SIG-M5 treated with dmso at 0.1 percent for 504 hours (cell line): ENCODE results near the gene NAP1L4.
"Not testable (repeated sequence)": the region's sequence is repeated elsewhere in the genome, so short reads cannot be mapped to it uniquely, and the experiment has no call there.

ENCODE experiments used
- DNase-seq: peaks from one replicate; lab custom pipeline; 2025; ENCODE audit not compliant: unreplicated experiment; lab: John Stamatoyannopoulos, UW

NAP1L4 gene

DNA sequence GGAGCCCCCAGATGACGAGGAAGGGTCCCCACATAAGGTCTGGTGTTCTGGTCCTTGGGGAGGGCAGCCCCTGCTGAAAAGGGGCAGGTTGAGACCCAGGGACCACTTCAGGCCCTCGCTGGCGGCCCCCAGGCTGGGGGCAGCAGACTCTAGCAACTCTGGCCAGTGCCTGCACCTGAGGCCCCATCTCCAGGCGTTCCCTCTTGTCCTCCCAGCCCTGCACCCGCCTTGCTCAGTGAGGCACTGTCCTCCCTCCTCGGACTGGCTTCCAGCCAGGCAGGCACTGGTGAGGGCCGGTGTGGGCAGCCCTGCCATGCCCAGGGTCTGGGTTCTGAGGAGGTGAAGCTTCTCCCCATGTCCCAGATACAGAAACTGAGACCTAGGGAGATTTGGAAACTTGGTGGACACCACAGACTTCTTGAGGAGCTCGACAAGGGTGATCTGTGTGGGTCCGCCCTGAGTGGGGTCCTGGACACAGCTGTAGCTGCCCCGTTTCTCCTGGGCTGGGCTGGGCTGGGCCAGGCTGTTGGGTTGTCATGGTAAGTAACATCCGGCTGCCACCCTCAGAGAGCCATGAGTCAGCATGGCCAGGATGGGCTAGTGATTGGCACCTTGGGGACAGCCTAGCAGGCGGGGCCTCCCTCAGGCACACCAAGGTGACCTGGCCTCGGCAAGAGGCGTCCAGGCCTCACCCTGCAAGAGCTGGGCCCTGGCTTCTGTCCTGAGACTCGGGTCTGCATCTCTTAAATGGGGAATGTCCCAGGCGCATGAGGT lies 51.8 kb downstream of the NAP1L4 start:
- DNase-seq, result no peak

GRCh38 chr11:2938458-2939418 lies 53.4 kb downstream of the NAP1L4 start:
- DNase-seq, result not testable (repeated sequence)

DNA sequence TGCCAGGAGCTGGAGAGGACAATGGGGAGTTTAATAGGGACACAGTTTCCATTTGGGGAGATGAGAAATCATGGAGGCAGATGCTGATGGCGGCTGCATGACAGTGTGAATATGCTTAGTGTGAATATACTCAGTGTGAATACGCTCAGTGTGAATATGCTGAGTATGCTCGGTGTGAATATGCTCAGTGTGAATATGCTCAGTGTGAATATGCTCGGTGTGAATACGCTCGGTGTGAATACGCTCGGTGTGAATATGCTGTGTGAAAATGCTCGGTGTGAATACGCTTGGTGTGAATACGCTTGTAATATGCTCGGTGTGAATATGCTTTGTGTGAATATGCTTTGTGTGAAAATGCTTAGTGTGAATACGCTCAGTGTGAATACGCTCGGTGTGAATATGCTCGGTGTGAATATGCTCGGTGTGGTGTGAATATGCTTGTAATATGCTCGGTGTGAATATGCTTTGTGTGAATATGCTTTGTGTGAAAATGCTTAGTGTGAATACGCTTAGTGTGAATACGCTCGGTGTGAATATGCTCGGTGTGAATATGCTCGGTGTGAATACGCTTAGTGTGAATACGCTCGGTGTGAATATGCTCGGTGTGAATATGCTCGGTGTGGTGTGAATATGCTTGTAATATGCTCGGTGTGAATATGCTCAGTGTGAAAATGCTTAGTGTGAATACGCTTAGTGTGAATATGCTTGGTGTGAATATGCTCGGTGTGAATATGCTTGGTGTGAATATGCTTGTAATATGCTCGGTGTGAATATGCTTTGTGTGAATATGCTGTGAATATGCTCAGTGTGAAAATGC lies 54.3 kb downstream of the NAP1L4 start:
- DNase-seq, result not testable (repeated sequence)

- DNase-seq, result no peak
These were observed 57.4 kb downstream of the NAP1L4 start for GRCh38 chr11:2934611-2935239.

DNA sequence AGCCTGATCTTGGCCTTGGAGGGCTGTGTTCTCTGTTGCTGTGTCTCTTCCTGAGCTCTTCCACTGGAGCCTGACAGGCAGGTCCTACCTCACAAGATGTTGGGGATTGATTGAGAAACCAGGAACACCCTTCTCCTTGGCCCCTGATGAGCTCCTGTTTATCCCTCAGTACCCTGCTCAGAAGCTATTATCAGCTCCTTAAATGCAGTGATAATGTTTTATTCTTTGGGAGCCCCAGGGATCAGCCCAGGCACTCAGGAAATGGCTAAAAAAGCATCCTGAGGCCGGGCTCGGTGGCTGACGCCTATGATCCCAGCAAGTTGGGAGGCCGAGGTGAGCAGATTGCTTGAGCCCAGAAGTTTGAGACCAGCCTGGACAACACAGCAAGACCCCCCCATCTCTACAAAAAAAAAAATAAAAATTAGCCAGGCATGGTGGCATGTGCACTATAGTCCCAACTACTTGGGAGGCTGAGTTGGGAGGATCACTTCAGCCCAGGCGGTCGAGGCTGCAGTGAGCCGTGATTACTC lies 58.0 kb downstream of the NAP1L4 start:
- no peak for DNase-seq

DNA sequence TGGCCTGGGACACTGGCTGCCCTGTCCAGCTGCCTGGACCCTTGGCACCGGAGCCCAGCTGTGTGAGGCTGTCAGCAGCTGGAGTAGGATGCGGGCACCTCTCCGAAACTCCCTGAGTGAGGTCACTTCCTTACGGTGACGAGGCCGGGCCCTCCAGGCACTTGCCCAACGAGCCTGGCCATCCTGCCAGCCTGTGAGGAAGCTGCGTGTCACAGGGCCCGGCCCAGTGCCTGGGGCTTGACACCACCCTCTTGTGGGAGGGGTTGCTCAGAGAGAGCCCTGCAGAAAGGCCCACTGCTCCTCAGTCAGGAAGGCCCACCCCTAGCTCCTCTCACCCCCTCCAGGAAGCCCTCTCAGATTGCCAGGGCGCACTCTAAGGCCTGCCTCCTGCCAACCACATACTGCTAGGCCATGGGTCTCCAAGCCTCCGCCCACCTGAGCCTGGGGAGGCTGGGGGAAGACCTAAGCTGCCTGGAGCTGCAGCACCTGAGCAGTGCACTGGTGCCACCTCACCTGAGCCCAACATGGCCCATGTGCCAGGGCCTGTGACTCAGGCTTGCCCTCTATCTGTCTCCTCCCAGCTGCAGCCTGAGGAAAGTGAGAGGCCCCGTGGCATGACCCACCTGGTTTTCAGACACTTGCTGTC lies 58.6 kb downstream of the NAP1L4 start:
- peak; percentile 69 for DNase-seq

- DNase-seq, result no peak
These were observed 59.3 kb downstream of the NAP1L4 start for GRCh38 chr11:2932850-2933251.

DNA sequence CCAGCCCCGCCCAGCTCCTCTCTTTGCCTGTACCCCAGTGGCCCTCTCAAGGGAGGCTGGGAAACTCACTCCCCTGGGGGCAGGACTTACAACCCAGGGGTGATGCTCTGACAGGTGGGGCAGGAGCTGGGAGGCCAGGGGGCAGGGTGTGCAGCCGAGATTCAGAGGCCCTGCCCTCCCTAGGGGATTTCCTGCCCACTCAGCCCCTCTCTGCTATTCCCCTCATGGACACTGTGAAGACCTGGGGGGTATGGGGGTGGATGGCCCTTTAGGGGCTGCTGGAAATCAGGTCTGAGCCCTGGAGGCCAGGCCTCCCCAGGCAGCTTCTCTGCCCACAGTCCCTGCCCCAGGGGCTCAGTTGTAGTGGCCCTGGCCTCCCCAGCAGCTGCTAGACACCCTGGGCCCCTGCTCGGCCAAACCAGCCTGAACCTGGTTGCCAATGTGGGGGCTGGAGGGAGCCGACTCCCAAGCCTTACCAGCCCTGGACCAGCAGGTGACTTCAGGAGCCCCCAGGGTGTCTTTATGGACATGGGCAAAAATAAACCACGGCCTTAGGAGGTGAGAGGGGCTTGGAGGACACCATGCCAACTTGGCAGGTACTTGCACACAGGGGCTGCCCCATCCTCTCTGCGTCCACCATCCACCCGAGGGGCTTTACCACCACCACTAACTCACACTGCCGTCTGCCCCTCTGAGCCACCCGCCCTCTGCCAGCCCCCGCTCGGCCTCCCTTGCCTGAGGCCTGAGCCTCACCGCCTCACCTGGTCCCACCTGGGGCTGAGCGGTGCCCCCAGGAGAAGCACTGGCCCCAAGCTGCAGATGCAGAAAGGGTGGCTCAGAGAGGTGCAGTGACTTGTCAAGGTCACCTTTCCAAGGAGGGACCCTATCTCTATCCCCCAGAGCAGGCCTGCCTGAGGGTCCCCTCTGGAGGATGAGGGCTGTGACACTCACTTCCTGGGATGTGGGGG lies 60.1 kb downstream of the NAP1L4 start:
- DNase-seq, result no peak

DNA sequence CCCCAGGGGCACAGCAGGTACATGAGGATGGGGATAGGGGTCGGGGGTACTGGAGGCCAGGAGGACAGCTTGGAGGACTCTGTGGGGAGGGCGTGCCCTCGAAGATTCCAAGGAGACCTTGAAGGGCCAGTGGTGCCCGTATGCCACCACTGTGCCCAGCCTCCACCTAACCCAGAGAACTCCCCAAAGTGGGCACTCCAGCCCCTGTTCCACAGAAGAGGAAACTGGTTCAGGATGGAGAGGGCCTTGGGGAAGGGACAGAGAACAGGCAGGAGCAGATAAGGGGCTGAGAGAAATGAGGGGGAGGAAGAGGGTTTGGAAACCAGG lies 60.7 kb downstream of the NAP1L4 start:
- no peak for DNase-seq

- DNase-seq, result no peak
These were observed 61.3 kb downstream of the NAP1L4 start for GRCh38 chr11:2930704-2931419.

DNA sequence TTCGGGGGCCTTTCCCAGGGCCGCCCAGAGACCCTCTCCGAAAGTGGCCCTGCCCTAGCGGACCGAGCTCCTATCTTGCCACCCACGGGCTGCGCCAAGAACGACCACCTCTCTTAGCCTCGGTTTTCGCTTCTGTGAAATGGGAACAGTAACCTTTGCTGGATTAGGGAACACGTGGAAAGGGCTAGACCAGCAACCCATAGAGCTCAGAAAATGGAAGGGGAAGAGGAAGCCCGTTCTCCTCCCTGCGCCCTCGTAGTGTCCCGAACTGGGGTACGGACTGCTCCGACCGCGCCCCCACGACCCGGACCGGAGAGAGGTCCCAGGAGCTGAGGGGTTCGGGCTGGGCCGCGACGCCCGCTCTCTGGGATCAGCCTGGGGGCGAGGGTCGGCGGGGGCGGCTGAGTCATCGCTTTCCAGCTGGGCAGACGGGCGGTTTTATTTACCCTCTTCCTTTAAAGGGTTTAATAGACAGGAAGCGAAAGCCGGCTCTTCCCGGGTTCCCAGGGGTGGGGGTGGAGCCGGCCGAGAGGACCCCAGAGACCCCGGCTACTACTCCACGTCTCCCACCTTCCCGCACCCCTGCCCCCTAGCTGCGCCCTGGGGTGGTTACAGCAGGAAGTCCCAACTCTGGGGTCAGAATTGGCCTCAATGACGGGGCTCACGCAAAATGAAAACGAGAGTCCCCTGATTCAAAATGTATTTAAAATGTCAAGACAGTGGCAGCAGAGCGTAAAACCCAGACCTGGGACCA lies 62.0 kb downstream of the NAP1L4 start:
- peak; percentile 51 for DNase-seq

DNA sequence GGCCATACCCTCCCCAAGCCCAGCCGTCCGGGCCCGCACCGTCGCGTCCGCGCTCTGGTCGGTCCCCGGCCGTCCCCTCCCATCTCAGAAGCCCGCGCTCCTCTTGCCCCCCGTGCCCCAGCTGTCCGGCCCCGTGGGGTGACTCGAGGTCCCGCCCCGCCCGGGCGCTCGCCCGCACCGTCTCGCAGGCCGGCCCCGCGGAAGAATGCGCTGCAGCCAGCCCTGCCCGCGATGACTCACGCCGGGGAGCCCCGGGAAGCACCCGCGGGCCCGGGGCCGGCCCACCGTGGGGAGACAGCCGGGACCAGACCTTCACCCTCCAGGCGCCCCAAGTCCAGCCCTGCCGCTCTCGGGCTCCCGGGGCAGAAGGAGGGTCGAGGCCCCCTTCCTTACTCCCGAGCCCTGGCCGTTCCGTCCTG lies 62.6 kb downstream of the NAP1L4 start:
- no peak for DNase-seq

- DNase-seq, result peak; percentile 26
These were observed 63.3 kb downstream of the NAP1L4 start, which contains the start of gene PHLDA2 for GRCh38 chr11:2928605-2929530. Gene PHLDA2, minus strand, starts transcription at chr11:2929420. Its CDS starts 56 bp downstream, at chr11:2929364.

DNA sequence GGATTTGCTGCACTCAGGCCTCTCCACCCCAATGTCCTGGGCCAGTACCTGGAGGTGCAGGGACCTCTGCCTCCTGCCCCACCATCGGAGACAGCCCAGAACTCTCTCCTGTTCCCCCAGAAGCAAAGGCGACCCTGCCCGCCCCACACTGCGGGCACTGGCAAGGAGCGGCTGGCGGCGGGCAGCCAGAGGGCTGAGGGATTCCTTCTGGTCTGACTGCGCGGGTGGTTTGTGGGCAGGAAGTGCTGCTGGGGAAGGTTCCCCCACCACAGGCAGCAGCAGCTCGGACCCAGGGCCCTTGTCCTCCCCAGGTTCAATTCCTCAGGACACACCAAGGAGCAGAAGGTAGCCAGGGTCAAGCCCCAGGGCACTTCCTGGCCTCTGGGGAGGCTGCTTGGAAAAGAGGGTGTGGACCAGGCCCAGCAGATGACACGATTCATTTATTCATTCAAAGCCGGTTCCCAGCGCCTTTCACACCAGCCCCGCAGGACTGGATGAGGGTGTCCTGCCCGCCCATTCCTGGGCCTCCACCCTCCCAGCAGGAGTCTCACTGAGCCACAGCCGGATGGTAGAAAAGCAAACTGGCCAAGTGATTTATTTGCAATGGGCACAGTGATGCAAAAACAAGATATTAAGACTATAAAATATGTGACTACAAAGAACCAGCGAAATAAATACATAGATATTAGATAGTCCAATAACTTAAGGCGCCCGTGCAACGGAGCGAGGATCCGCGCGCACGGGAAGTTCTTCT lies 64.1 kb downstream of the NAP1L4 start:
- no peak for DNase-seq

GRCh38 chr11:2927121-2927800 lies 64.9 kb downstream of the NAP1L4 start:
- no peak for DNase-seq
